Gastroesophageal sphincter (tissue), 3 donors: ENCODE results near the gene FGF4.

Source experiments
- EP300 ChIP-seq: sonication (generic); formaldehyde crosslinking; IDR thresholded peaks from one replicate; pipeline ENCODE4 v1.6.1; 2017; ENCODE audit warnings: antibody characterized with exemption, mild to moderate bottlenecking
- POLR2A ChIP-seq, 2 donors: fragments of 450-650 bp; IDR thresholded peaks; one replicate each; pipeline ENCODE4 v1.6.1; 2017; ENCODE audit warnings: antibody characterized with exemption in 2 of 2, mild to moderate bottlenecking in 2 of 2, moderate library complexity in 1 of 2
- POLR2AphosphoS5 ChIP-seq: sonication (generic); formaldehyde crosslinking; IDR thresholded peaks from one replicate; pipeline ENCODE4 v1.6.1; 2017; ENCODE audit warnings: antibody characterized with exemption
- TF ChIP-seq, protein P1 (sequence below), 4 experiments: fragments of 200-600 bp in 2 of 4; fragments of 450-650 bp in 2 of 4; sonication (generic) in 1 of 4; IDR thresholded peaks; one replicate each; pipeline ENCODE4 v1.5.1; 2017 to 2019; ENCODE audit warnings: antibody characterized with exemption in 4 of 4, mild to moderate bottlenecking in 2 of 4, moderate library complexity in 2 of 4

GRCh38 chr11:69721106-69721505 is 54.0 kb downstream of the FGF4 start:
- TF ChIP-seq, protein P1, sequence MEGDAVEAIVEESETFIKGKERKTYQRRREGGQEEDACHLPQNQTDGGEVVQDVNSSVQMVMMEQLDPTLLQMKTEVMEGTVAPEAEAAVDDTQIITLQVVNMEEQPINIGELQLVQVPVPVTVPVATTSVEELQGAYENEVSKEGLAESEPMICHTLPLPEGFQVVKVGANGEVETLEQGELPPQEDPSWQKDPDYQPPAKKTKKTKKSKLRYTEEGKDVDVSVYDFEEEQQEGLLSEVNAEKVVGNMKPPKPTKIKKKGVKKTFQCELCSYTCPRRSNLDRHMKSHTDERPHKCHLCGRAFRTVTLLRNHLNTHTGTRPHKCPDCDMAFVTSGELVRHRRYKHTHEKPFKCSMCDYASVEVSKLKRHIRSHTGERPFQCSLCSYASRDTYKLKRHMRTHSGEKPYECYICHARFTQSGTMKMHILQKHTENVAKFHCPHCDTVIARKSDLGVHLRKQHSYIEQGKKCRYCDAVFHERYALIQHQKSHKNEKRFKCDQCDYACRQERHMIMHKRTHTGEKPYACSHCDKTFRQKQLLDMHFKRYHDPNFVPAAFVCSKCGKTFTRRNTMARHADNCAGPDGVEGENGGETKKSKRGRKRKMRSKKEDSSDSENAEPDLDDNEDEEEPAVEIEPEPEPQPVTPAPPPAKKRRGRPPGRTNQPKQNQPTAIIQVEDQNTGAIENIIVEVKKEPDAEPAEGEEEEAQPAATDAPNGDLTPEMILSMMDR (IDR thresholded peaks at IDR 0.05), result no peak
- no peak for TF ChIP-seq POLR2AphosphoS5
- TF ChIP-seq POLR2A (IDR thresholded peaks at IDR 0.05), result no peak
- no peak for TF ChIP-seq EP300
